Cortex of kidney (tissue), 1 donor: ENCODE results near the gene GLB1L.
A peak's percentile ranks its signal among the peaks of the same experiment; 100 is the strongest.
"Not testable (repeated sequence)": the region's sequence is repeated elsewhere in the genome, so short reads cannot be mapped to it uniquely, and the experiment has no call there.

ENCODE experiments used
- DNase-seq: peaks from one replicate; lab custom pipeline; 2025; lab: John Stamatoyannopoulos, UW

The GLB1L gene

GRCh38 chr2:219280651-219281050 is 35.4 kb upstream of the GLB1L start:
- DNase-seq, result no peak

GRCh38 chr2:219279916-219280516 is 34.8 kb upstream of the GLB1L start:
- DNase-seq, result no peak

- peak; percentile 76 for DNase-seq
These were observed 34.1 kb upstream of the GLB1L start, which contains the start of gene DNAJB2 for GRCh38 chr2:219279151-219279915. Gene DNAJB2, plus strand, starts transcription at chr2:219279366. Its CDS starts 468 bp downstream, at chr2:219279834.

- no peak for DNase-seq
These were observed 33.5 kb upstream of the GLB1L start for GRCh38 chr2:219278655-219279150.

GRCh38 chr2:219277703-219278654 is 32.7 kb upstream of the GLB1L start:
- DNase-seq, result no peak

- DNase-seq, result no peak
These were observed 29.2 kb upstream of the GLB1L start for GRCh38 chr2:219274361-219274921.

- no peak for DNase-seq
These were observed 28.7 kb upstream of the GLB1L start for GRCh38 chr2:219273937-219274336.

GRCh38 chr2:219272995-219273394 is 27.8 kb upstream of the GLB1L start:
- no peak for DNase-seq

- no peak for DNase-seq
These were observed 27.1 kb upstream of the GLB1L start for GRCh38 chr2:219272356-219272755.

- DNase-seq, result no peak
These were observed 25.8 kb upstream of the GLB1L start for GRCh38 chr2:219271021-219271420.

GRCh38 chr2:219270055-219270372 is 24.8 kb upstream of the GLB1L start:
- DNase-seq, result no peak

GRCh38 chr2:219269362-219270054 is 24.3 kb upstream of the GLB1L start:
- DNase-seq, result no peak

GRCh38 chr2:219268294-219268693 is 23.1 kb upstream of the GLB1L start:
- DNase-seq, result no peak

- DNase-seq, result no peak
These were observed 21.6 kb upstream of the GLB1L start for GRCh38 chr2:219266886-219267285.

- no peak for DNase-seq
These were observed 21.0 kb upstream of the GLB1L start for GRCh38 chr2:219266232-219266631.

GRCh38 chr2:219261024-219261855 is 16.0 kb upstream of the GLB1L start:
- no peak for DNase-seq

- DNase-seq, result not testable (repeated sequence)
These were observed 13.7 kb upstream of the GLB1L start for GRCh38 chr2:219258942-219259341.

- DNase-seq, result no peak
These were observed 9.5 kb upstream of the GLB1L start for GRCh38 chr2:219254590-219255201.

GRCh38 chr2:219253753-219254589 is 8.7 kb upstream of the GLB1L start, which contains the start of gene TUBA4A:
Gene TUBA4A, minus strand, starts transcription at chr2:219253918. Its CDS starts 60 bp downstream, at chr2:219253858.
- DNase-seq, result no peak
